ENCODE data around the gene CALR3. TPM values are rescaled to one million over a fixed set of nuclear protein-coding genes. Genes with fewer than 3 reads are reported as not detected.

CALR3 gene
- total and polyA plus RNA-seq, 2 of the 13 experiments (the other 11 are each of a cell fraction or from before 2014, with no cell fraction given), result not detected

GRCh38 chr19:16446724-16447368 lies 49.1 kb downstream of the CALR3 start (continued):
- TF ChIP-seq MYPOP (CRISPR knock-in tag; IDR thresholded peaks at IDR 0.05) (peak; percentile 61; the same call in 1 of the 2 replicates), MATR3 (CRISPR knock-in tag; IDR thresholded peaks at IDR 0.05) (no peak), HMGA1 (CRISPR knock-in tag; conservative IDR thresholded peaks at IDR 0.05) (no peak), TOE1 (CRISPR knock-in tag; IDR thresholded peaks at IDR 0.05) (no peak), TCF7 (IDR thresholded peaks at IDR 0.05; ENCODE audit: low read depth) (no peak), PHF20 (CRISPR knock-in tag; IDR thresholded peaks at IDR 0.05) (no peak), DPF2 (CRISPR knock-in tag; IDR thresholded peaks at IDR 0.05; ENCODE audit: borderline replicate concordance, low read depth) (peak; percentile 19; the same call in 1 of the 2 replicates), GATAD1 (CRISPR knock-in tag; IDR thresholded peaks at IDR 0.05) (peak; percentile 31; the same call in 1 of the 2 replicates), SIX4 (CRISPR knock-in tag; IDR thresholded peaks at IDR 0.05) (no peak), ZFP62 (CRISPR knock-in tag; IDR thresholded peaks at IDR 0.05) (no peak), MAFK (conservative IDR thresholded peaks at IDR 0.05 in 1 of 2, IDR thresholded peaks at IDR 0.05 in 1 of 2; ENCODE audit: low read length in 2 of 2) (no peak), ZNF441 (CRISPR knock-in tag; IDR thresholded peaks at IDR 0.05; ENCODE audit: borderline replicate concordance) (no peak), ZNF547 (CRISPR knock-in tag; IDR thresholded peaks at IDR 0.05) (no peak), TEAD3 (CRISPR knock-in tag; optimal IDR thresholded peaks at IDR 0.05; ENCODE audit: borderline replicate concordance) (peak; percentile 92), NFYC (CRISPR knock-in tag; IDR thresholded peaks at IDR 0.05) (peak; percentile 46; the same call in 1 of the 2 replicates), MLXIP (CRISPR knock-in tag; IDR thresholded peaks at IDR 0.05; ENCODE audit: borderline replicate concordance) (no peak), CREB3 (CRISPR knock-in tag; IDR thresholded peaks at IDR 0.05) (no peak), PLRG1 (conservative IDR thresholded peaks at IDR 0.05) (no peak), SMAD9 (CRISPR knock-in tag; IDR thresholded peaks at IDR 0.05) (no peak), ZNF503 (CRISPR knock-in tag; IDR thresholded peaks at IDR 0.05) (no peak)
- TF ChIP-seq, protein P1, sequence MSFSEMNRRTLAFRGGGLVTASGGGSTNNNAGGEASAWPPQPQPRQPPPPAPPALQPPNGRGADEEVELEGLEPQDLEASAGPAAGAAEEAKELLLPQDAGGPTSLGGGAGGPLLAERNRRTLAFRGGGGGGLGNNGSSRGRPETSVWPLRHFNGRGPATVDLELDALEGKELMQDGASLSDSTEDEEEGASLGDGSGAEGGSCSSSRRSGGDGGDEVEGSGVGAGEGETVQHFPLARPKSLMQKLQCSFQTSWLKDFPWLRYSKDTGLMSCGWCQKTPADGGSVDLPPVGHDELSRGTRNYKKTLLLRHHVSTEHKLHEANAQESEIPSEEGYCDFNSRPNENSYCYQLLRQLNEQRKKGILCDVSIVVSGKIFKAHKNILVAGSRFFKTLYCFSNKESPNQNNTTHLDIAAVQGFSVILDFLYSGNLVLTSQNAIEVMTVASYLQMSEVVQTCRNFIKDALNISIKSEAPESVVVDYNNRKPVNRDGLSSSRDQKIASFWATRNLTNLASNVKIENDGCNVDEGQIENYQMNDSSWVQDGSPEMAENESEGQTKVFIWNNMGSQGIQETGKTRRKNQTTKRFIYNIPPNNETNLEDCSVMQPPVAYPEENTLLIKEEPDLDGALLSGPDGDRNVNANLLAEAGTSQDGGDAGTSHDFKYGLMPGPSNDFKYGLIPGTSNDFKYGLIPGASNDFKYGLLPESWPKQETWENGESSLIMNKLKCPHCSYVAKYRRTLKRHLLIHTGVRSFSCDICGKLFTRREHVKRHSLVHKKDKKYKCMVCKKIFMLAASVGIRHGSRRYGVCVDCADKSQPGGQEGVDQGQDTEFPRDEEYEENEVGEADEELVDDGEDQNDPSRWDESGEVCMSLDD (CRISPR knock-in tag; IDR thresholded peaks at IDR 0.05; ENCODE audit: borderline replicate concordance), result no peak
